Measurements from ENCODE around the gene DOCK8.
"Not testable (repeated sequence)": the region's sequence is repeated elsewhere in the genome, so short reads cannot be mapped to it uniquely, and the experiment has no call there.

GRCh38 chr9:169757-170156 lies 44.9 kb upstream of the DOCK8 start:
- not testable (repeated sequence) for TF ChIP-seq EZH2 (IDR thresholded peaks at IDR 0.05; ENCODE audit: insufficient read depth, poor library complexity, severe bottlenecking); EZH2phosphoT487 (IDR thresholded peaks at IDR 0.05; ENCODE audit: insufficient read depth, low read depth)

Data from GM23248 (cell line).